ENCODE measurements around the gene CHML.

- no peak for TF ChIP-seq CTCF (IDR thresholded peaks at IDR 0.05; ENCODE audit: poor library complexity)
- TF ChIP-seq EZH2 (IDR thresholded peaks at IDR 0.05; ENCODE audit: borderline replicate concordance): no peak
- no peak for TF ChIP-seq EZH2phosphoT487 (IDR thresholded peaks at IDR 0.05; ENCODE audit: low read depth, severe bottlenecking, unreplicated experiment)
These were observed 39.8 kb upstream of the CHML start for GRCh38 chr1:241679961-241680360.

All from hepatocyte (in vitro differentiated cells).